OCI-LY7 (cell line): Measurements from ENCODE around the gene CSNK1D.
"Not testable (repeated sequence)": the region's sequence is repeated elsewhere in the genome, so short reads cannot be mapped to it uniquely, and the experiment has no call there.

ENCODE experiments used
- EZH2phosphoT487 ChIP-seq: fragments of 200-600 bp; sonication (generic); IDR thresholded peaks from 2 replicates; pipeline ENCODE4 v1.6.1; 2018; ENCODE audit warnings: low read depth, borderline replicate concordance, mild to moderate bottlenecking, mixed run types, antibody characterized with exemption, low read length, moderate library complexity, mixed read lengths
- TF ChIP-seq, protein P1 (sequence below): fragments of 200-600 bp; sonication (generic); conservative IDR thresholded peaks from 2 replicates; pipeline ENCODE4 v1.5.1; 2014; ENCODE audit warnings: mild to moderate bottlenecking, antibody characterized with exemption, low read length, moderate library complexity, mixed read lengths

DNA sequence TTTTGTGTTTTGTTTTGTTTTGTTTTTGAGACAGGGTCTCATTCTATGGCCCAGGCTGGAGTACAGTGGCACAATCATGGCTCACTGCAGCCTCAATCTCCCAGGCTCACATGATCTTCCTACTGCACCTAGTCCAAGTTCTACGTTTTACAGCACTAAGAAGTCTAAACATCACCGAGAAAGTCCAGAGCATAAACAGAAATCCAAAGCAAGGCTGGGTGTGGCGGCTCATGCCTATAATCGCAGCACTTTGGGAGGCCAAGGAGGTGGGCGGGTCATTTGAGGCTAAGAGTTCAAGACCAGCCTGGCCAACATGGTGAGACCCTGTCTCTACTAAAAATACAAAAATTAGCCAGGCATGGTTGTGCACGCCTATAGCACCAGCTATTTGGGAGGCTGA lies 80.5 kb downstream of the CSNK1D start:
- TF ChIP-seq, protein P1, sequence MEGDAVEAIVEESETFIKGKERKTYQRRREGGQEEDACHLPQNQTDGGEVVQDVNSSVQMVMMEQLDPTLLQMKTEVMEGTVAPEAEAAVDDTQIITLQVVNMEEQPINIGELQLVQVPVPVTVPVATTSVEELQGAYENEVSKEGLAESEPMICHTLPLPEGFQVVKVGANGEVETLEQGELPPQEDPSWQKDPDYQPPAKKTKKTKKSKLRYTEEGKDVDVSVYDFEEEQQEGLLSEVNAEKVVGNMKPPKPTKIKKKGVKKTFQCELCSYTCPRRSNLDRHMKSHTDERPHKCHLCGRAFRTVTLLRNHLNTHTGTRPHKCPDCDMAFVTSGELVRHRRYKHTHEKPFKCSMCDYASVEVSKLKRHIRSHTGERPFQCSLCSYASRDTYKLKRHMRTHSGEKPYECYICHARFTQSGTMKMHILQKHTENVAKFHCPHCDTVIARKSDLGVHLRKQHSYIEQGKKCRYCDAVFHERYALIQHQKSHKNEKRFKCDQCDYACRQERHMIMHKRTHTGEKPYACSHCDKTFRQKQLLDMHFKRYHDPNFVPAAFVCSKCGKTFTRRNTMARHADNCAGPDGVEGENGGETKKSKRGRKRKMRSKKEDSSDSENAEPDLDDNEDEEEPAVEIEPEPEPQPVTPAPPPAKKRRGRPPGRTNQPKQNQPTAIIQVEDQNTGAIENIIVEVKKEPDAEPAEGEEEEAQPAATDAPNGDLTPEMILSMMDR, result not testable (repeated sequence)
- not testable (repeated sequence) for TF ChIP-seq EZH2phosphoT487
